Vagina (tissue), 2 donors: ENCODE measurements around the gene AVEN. TPM values are rescaled to one million over a fixed set of nuclear protein-coding genes. Genes with fewer than 3 reads are reported as not detected.

Experiments used
- DNase-seq, 2 donors: peaks; one replicate each; pipeline ENCODE4 v3.0.0-alpha.2; 2017; ENCODE audit errors: extremely low spot score in 2 of 2
- H3K27ac ChIP-seq: fragments of 200-600 bp; sonication (generic); one replicate; pipeline ENCODE4 v1.5.1; 2019
- H3K27me3 ChIP-seq: fragments of 200-600 bp; sonication (generic); one replicate; pipeline ENCODE4 v1.5.1; 2019
- H3K36me3 ChIP-seq, 2 donors: fragments of 200-600 bp; sonication (generic); one replicate each; pipeline ENCODE4 v1.5.1; 2017 to 2019
- H3K4me1 ChIP-seq: fragments of 200-600 bp; sonication (generic); one replicate; pipeline ENCODE4 v1.5.1; 2019
- H3K4me3 ChIP-seq, 2 donors: fragments of 200-600 bp; sonication (generic); 1 replicate in 1 of 2; 2 replicates in 1 of 2; pipeline ENCODE4 v1.5.1; 2016 to 2019
- H3K9me3 ChIP-seq: fragments of 200-600 bp; sonication (generic); one replicate; pipeline ENCODE4 v1.5.1; 2019
- POLR2A ChIP-seq, 2 donors: fragments of 450-650 bp; IDR thresholded peaks; one replicate each; pipeline ENCODE4 v1.6.1; 2017; ENCODE audit warnings: antibody characterized with exemption in 2 of 2, mild to moderate bottlenecking in 2 of 2, moderate library complexity in 2 of 2
- POLR2AphosphoS5 ChIP-seq, 2 donors: sonication (generic); formaldehyde crosslinking; IDR thresholded peaks; one replicate each; pipeline ENCODE4 v1.9.0; 2017; ENCODE audit warnings: antibody characterized with exemption in 2 of 2, mild to moderate bottlenecking in 2 of 2, low read depth in 1 of 2; ENCODE audit not compliant: insufficient read depth in 1 of 2
- intact Hi-C: fragments of 100-400 bp; cut with DNase I; formaldehyde crosslinking; loops from one replicate; pipeline ENCODE4 v1.15.1; 2023
- total RNA-seq: library from RNA; depleted of rRNA; stranded (reverse); fragments of >200 nt; gene quantifications from one replicate; pipeline ENCODE4 v1.2.3, GENCODE V29; 2016
- TF ChIP-seq, protein P1 (sequence below), 3 experiments: fragments of 450-650 bp in 2 of 3; fragments of 200-600 bp in 1 of 3; sonication (generic) in 1 of 3; IDR thresholded peaks; one replicate each; pipeline ENCODE4 v1.5.1; 2017 to 2019; ENCODE audit warnings: antibody characterized with exemption in 3 of 3, mild to moderate bottlenecking in 2 of 3, moderate library complexity in 2 of 3

AVEN gene
- total RNA-seq, 1 donor from 2014 or later: 7.4 TPM

DNA sequence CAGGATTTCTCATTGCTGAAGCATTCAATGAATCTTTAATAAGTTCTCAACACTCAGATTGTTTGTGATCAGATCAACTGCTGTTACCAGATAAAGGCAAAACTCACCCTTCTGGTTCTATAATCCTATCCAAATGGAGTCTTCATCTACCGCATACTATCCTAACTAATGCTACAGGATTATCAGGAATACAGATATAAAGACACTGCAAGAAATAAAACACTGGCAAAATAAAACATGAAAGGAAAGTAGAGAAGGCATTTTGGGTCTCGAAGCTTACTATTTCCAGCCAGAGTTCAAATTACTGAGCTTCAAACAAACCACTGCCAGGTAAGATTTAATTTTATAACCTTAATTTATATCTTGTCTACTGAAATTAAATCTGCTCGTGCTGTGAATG is 70.2 kb downstream of the AVEN start:
- Histone ChIP-seq H3K4me1 (no peaks in the 10 kb centered on the region), H3K27ac (no peak overlapping the region), H3K4me3 (no peak overlapping the region), H3K27me3 (no peaks in the 10 kb centered on the region), H3K36me3 (no peaks in the 10 kb centered on the region), H3K9me3 (no peaks in the 10 kb centered on the region)
- DNase-seq: no peak
- intact Hi-C loops: no loop called here
- no peak for TF ChIP-seq POLR2A (IDR thresholded peaks at IDR 0.05)
- no peak for TF ChIP-seq POLR2AphosphoS5 (IDR thresholded peaks at IDR 0.05; ENCODE audit: insufficient read depth in 1 of 2, low read depth in 1 of 2)
- TF ChIP-seq, protein P1, sequence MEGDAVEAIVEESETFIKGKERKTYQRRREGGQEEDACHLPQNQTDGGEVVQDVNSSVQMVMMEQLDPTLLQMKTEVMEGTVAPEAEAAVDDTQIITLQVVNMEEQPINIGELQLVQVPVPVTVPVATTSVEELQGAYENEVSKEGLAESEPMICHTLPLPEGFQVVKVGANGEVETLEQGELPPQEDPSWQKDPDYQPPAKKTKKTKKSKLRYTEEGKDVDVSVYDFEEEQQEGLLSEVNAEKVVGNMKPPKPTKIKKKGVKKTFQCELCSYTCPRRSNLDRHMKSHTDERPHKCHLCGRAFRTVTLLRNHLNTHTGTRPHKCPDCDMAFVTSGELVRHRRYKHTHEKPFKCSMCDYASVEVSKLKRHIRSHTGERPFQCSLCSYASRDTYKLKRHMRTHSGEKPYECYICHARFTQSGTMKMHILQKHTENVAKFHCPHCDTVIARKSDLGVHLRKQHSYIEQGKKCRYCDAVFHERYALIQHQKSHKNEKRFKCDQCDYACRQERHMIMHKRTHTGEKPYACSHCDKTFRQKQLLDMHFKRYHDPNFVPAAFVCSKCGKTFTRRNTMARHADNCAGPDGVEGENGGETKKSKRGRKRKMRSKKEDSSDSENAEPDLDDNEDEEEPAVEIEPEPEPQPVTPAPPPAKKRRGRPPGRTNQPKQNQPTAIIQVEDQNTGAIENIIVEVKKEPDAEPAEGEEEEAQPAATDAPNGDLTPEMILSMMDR (IDR thresholded peaks at IDR 0.05): no peak

DNA sequence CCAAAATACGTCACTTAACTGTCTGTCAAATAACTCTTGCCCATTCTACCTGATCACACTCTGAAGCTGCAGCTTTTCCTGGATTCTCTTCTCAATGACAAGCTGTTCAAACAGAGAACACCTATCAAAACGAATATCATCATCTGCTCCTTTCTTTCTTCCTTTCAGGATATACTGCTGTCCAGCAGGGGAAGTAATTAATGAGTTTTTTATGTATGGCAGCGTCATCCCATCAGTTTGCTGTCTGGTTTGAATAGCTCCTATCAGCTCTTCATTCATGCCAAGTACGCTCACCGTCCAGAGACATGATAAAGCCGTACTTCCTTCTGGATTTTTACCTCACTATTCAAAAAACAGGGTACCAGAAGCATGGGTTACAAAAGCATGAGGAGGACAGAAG is 70.8 kb downstream of the AVEN start, which contains the start of gene CHRM5:
CHRM5 (plus strand) TSS at position 274 of the 400 bp plus-strand sequence. CDS start 94,221 bp downstream, outside the sequence.
- TF ChIP-seq, protein P1 (IDR thresholded peaks at IDR 0.05): no peak
- TF ChIP-seq POLR2A (IDR thresholded peaks at IDR 0.05) (no peak), POLR2AphosphoS5 (IDR thresholded peaks at IDR 0.05; ENCODE audit: insufficient read depth in 1 of 2, low read depth in 1 of 2) (no peak)
- H3K36me3 ChIP-seq: no peaks in the 10 kb centered on the region
- H3K4me1 ChIP-seq: no peaks in the 10 kb centered on the region
- H3K9me3 ChIP-seq: no peaks in the 10 kb centered on the region
- DNase-seq: no peak
- intact Hi-C loops: no loop called here
- H3K27me3 ChIP-seq: no peaks in the 10 kb centered on the region
- H3K4me3 ChIP-seq: no peak within 1 kb of the TSS
- no peak within 1 kb of the TSS for H3K27ac ChIP-seq

DNA sequence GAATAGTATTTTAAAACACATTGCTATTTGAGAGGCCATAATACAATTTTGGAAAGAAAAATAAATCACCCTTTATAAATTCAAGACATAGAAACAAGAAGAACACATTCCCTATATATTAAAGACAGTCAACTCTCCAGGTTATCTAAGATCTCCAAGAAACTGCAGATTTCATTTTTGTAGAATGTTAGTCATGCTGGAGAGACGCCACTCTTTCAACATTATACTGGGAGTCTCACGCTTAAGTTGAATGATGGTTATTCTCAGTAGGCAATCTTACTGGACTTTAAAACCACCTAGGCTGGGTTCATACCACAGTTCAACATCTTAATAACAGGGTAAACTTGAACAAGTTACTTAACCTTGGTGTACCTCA is 74.4 kb downstream of the AVEN start:
- Histone ChIP-seq H3K27ac (no peak overlapping the region), H3K4me1 (no peaks in the 10 kb centered on the region), H3K36me3 (no peaks in the 10 kb centered on the region), H3K27me3 (no peaks in the 10 kb centered on the region), H3K4me3 (no peak overlapping the region), H3K9me3 (no peaks in the 10 kb centered on the region)
- TF ChIP-seq, protein P1 (IDR thresholded peaks at IDR 0.05): no peak
- TF ChIP-seq POLR2A (IDR thresholded peaks at IDR 0.05) (no peak), POLR2AphosphoS5 (IDR thresholded peaks at IDR 0.05; ENCODE audit: insufficient read depth in 1 of 2, low read depth in 1 of 2) (no peak)
- intact Hi-C loops: no loop called here
- DNase-seq: no peak

DNA sequence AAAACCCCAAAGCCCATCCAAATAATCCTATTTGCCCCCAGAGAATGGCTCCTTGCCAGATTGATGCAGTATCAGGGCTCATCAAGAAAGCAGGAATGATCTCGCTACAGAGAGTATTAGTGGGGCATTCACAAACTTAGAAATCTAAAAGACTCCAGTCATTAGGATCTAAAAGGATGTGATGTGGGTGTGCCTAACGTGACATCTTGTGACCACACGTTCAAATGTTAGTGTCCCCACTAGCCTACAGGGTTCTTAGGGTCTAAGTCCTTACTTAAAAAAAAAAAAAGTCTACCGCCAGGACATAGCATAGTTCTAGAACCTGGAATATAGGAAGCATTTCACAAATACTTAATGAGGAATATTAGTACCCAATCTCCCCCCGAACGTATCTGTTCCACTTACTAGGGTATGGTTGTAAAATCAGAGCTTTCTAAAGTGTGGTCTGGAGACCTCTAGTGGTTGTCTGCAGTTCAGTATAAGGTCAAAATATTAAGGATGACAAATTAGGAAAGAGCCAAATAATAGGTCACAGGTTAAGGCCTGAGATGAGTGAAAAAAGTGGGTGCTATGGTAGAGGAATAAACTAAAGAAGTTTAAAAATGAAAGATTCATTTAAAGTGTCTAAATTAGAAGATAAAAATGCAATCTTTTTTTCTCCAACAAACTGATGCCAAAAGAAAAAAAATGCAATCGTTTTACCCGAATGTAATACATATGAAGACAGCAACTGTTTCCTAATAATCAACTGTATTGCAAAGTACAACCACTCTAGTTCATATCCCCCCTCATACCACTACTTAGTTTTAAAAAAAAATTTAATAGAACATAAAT is 75.0 kb downstream of the AVEN start:
- no peaks in the 10 kb centered on the region for H3K27me3 ChIP-seq
- intact Hi-C loops: no loop called here
- H3K4me1 ChIP-seq: no peaks in the 10 kb centered on the region
- H3K9me3 ChIP-seq: no peaks in the 10 kb centered on the region
- no peaks in the 10 kb centered on the region for H3K36me3 ChIP-seq
- H3K27ac ChIP-seq: no peak overlapping the region
- H3K4me3 ChIP-seq: no peak overlapping the region
- no peak for DNase-seq
- TF ChIP-seq, protein P1 (IDR thresholded peaks at IDR 0.05): no peak
- TF ChIP-seq POLR2AphosphoS5 (IDR thresholded peaks at IDR 0.05; ENCODE audit: insufficient read depth in 1 of 2, low read depth in 1 of 2): no peak
- no peak for TF ChIP-seq POLR2A (IDR thresholded peaks at IDR 0.05)

DNA sequence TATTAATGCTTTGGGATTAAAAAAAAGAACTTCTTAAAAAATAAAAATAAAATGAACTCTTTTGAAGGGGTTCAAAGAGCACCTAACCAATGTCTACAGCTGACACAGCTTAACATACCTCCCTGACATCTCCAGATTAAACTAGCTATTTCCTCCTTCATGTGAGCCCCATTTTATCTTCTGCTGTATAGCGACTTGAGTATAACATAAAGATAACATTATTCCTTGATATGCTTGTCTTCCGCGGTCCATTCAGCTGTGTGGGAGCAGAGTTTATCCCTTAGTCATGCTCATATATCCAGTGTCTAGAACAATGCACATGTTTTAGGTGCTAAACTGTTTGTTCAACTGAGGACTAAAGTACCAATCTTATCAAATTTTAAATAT is 78.5 kb downstream of the AVEN start:
- H3K36me3 ChIP-seq: no peaks in the 10 kb centered on the region
- DNase-seq: no peak
- no peak for TF ChIP-seq POLR2A (IDR thresholded peaks at IDR 0.05)
- TF ChIP-seq, protein P1 (IDR thresholded peaks at IDR 0.05): no peak
- no peaks in the 10 kb centered on the region for H3K9me3 ChIP-seq
- intact Hi-C loops: no loop called here
- no peaks in the 10 kb centered on the region for H3K4me1 ChIP-seq
- H3K27me3 ChIP-seq: no peaks in the 10 kb centered on the region
- no peak overlapping the region for H3K27ac ChIP-seq
- H3K4me3 ChIP-seq: no peak overlapping the region
